Measurements from ENCODE around the gene MTUS2.

DNA sequence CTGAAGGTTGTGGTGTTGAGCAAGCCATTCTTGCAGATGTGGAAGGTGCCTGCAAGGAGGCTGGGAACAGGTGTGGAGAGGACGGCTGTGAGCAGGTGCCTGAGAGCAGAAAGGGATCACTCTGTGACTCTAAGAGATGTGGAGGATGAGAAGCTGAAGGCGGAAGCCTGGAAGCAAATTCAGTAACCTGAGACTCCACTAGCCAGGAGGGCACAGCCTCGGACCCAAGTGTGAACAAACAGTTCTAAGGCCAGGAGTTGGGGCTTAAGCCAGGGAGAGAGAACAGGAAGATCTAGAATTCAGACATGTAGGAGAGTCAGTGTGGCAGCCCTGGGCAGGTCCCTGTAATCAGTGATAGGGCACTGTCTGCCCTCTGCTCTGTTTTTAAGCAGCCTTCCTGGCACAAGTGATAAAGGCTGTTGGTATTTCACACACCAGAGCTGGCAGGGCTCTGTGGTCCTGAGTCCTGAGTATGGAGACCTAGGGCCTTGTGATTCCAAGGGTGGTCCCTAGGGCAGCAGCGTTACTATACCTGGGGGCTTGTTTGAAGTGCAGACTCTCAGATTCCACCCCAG, 644.1 kb downstream of the MTUS2 start:
- TF ChIP-seq, protein P1, sequence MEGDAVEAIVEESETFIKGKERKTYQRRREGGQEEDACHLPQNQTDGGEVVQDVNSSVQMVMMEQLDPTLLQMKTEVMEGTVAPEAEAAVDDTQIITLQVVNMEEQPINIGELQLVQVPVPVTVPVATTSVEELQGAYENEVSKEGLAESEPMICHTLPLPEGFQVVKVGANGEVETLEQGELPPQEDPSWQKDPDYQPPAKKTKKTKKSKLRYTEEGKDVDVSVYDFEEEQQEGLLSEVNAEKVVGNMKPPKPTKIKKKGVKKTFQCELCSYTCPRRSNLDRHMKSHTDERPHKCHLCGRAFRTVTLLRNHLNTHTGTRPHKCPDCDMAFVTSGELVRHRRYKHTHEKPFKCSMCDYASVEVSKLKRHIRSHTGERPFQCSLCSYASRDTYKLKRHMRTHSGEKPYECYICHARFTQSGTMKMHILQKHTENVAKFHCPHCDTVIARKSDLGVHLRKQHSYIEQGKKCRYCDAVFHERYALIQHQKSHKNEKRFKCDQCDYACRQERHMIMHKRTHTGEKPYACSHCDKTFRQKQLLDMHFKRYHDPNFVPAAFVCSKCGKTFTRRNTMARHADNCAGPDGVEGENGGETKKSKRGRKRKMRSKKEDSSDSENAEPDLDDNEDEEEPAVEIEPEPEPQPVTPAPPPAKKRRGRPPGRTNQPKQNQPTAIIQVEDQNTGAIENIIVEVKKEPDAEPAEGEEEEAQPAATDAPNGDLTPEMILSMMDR (IDR thresholded peaks at IDR 0.05 in 4 of 5, conservative IDR thresholded peaks at IDR 0.05 in 1 of 5) = no peak
- no peak for TF ChIP-seq POLR2A (IDR thresholded peaks at IDR 0.05)

Measured in gastrocnemius medialis (tissue), 4 donors.